Epithelial cell of esophagus (primary cell): ENCODE results near the gene GDF2.
A peak's percentile ranks its signal among the peaks of the same experiment; 100 is the strongest.

ENCODE experiments used
- DNase-seq: peaks from one replicate; pipeline ENCODE4 v3.0.0; 2010; ENCODE audit warnings: low read depth
- H3K4me3 ChIP-seq: 2 replicates; pipeline ENCODE4 v1.5.1; 2011; ENCODE audit warnings: mild to moderate bottlenecking, low read length, control low read depth
- TF ChIP-seq, protein P1 (sequence below): IDR thresholded peaks from 2 replicates; pipeline ENCODE4 v1.5.1; 2011; ENCODE audit warnings: low read depth, mild to moderate bottlenecking, low read length, control low read depth, inconsistent platforms; ENCODE audit not compliant: insufficient read depth; ENCODE audit errors: missing control alignments

The GDF2 gene

DNA sequence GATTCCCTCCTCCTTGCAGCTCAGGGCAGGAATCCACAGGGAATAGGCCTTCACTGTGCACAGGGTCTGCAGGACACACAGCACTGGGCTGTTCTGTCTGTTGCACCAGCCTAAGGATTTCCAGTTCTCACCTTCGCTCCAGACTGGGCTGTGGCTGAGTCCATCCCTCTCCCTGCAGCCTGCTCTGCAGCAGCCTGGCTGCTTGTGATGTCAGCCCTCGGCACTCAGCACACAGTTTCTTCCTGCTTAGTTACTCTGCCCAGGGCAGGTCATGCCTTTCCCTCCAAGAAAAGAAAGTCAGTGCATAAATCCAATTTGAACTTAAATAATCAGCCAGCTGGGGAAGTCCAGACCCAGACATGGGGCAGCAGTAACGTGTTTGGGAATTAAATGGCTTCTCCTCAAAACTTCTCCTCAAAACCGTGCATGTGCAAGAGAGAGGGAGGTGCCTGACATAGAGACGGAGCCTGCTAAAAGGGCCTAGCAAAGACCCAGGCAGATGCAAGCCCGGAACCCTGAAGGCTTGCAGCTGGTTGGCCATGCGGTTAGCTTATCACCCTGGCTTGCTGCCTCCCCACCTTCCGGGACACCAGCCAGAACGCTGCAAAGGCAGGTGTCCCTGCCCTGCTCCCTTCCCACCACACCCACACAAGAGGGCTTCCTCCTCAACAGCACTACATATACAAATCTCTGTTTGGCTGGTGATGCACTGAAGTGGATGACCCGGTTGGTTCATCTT, 10.9 kb upstream of the GDF2 start:
- TF ChIP-seq, protein P1, sequence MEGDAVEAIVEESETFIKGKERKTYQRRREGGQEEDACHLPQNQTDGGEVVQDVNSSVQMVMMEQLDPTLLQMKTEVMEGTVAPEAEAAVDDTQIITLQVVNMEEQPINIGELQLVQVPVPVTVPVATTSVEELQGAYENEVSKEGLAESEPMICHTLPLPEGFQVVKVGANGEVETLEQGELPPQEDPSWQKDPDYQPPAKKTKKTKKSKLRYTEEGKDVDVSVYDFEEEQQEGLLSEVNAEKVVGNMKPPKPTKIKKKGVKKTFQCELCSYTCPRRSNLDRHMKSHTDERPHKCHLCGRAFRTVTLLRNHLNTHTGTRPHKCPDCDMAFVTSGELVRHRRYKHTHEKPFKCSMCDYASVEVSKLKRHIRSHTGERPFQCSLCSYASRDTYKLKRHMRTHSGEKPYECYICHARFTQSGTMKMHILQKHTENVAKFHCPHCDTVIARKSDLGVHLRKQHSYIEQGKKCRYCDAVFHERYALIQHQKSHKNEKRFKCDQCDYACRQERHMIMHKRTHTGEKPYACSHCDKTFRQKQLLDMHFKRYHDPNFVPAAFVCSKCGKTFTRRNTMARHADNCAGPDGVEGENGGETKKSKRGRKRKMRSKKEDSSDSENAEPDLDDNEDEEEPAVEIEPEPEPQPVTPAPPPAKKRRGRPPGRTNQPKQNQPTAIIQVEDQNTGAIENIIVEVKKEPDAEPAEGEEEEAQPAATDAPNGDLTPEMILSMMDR: no peak
- no peak overlapping the region for H3K4me3 ChIP-seq
- DNase-seq: no peak

DNA sequence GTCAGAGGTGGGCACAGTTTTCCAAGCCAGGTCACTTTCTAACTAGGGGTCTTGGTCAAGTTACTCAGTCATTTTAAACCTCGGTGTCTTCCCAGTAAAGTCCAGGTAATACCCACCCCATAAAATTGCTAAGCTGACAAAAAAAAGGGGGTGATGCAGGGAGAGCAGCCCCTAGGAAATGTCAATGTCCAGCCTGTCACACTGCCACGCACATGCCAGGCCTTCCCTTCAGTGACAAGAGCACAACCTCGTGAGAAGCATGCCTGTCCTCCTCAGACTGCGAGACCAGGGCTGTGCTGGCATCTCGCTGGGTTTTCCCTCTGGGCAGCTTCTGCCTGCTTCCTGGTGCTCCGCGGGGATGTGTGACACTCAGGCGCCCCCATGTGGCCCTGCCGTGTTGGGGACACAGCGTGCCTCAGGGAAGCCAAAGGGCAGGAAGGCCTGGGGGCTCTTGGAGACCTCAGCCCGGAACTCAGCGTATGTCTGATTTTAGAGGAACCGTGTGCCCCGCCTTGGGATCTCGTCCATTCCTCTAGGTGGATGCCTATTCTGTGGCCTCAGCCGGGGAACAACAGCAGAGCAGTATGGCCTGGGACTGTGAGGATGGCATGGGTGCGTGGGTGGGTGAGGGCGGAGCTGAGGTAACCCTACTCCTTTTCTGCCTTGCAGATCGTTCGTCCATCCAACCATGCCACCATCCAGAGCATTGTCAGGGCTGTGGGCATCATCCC, 10.2 kb upstream of the GDF2 start:
- TF ChIP-seq, protein P1: peak; percentile 87
- no peak overlapping the region for H3K4me3 ChIP-seq
- DNase-seq: peak; percentile 75

DNA sequence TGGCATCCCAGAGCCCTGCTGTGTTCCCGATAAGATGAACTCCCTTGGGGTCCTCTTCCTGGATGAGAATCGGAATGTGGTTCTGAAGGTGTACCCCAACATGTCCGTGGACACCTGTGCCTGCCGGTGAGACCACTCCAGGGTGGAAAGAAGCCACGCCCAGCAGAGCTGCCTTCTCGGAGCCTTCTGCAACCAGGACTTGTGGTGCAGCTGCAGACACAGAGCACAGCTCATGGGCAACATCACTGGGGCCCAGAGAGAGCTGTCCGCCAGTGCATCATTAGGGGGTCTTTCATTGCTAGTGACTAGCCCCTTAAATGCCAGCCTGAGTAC, 9.6 kb upstream of the GDF2 start:
- no peak overlapping the region for H3K4me3 ChIP-seq
- TF ChIP-seq, protein P1: no peak
- DNase-seq: no peak

DNA sequence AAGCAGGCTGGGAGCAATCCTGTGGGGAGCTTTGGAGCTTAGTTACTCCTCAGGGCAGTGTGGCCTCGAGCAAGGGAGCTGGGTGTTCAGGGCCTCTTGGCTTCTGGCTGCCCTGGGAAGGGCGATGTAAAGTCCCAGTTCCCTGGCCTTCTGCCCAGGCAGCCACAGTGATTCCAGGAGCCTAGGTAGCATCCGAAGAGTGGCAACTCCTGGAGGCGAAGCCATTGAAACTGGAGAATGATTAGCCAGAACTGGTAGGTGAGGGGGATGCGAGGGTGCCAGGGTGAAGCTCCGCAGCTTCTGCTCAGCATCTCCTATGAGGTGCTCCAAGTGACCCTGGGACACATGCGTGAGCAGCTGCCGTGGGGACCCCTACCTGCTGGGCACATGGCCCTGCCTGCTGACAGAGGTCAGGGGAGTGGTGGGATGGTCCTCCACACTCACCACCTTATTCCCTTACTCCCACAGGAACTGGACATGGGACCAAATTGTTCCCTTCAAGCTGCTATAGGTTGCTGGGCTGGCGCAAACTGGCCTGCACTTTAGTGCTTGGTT, 7.8 kb upstream of the GDF2 start:
- TF ChIP-seq, protein P1: no peak
- H3K4me3 ChIP-seq: no peak overlapping the region
- no peak for DNase-seq

DNA sequence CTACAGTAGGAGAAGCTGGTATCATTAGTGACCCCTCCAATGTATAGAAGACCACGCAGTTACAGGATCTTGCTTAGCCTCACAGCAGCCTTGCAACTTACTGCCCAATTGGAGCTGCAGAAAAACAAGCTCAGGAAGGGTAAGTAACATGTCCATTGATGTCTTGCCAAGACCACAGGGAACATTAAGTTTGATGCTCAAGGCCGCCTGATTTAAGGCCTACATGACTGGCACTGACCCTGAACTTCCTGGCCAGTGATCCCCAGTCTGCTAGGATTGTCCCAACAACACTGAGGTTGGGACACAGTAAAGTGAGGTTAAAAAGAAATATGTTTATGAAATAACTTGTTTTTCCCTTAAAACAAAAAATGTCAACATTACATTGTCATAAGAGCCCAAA, 6.8 kb upstream of the GDF2 start:
- no peak overlapping the region for H3K4me3 ChIP-seq
- TF ChIP-seq, protein P1: no peak

DNA sequence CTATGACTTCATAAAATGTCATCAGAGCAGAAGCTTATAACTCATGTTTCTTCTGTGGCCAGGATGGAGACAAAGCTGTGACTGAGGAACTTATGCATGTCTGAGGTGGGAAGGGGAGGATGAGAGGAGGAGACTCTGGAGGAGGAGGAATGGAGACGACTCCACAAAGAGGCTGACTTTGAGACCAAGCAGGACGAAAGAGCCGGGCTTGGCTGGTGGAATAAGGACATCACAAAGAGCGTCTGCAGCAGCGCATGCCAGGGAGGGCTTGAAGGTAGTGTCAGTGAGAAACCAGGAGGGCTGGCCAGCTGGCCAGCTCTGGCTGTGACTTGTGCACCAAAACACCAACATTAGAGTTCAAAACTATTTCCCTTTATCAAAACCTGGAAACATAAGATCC, 6.1 kb upstream of the GDF2 start:
- no peak overlapping the region for H3K4me3 ChIP-seq
- TF ChIP-seq, protein P1: no peak
- no peak for DNase-seq

More for the DNA sequence above, 6.8 kb upstream of the GDF2 start:
- no peak for DNase-seq
